Activated CD8-positive, alpha-beta memory T cell treated with anti-CD3 and anti-CD28 coated beads for 24 hours (primary cell): Measurements from ENCODE around the gene ACSS1.

ENCODE experiments used
- DNase-seq: peaks from one replicate; pipeline ENCODE4 v3.0.0-alpha.2; 2020

The ACSS1 gene

GRCh38 chr20:25030649-25031207, 27.2 kb downstream of the ACSS1 start:
- DNase-seq: no peak

GRCh38 chr20:25030007-25030648, 27.8 kb downstream of the ACSS1 start:
- no peak for DNase-seq

GRCh38 chr20:25025986-25026605, 31.8 kb downstream of the ACSS1 start:
- DNase-seq: no peak

GRCh38 chr20:25025091-25025861, 32.7 kb downstream of the ACSS1 start:
- no peak for DNase-seq

GRCh38 chr20:25024171-25024570, 33.8 kb downstream of the ACSS1 start:
- no peak for DNase-seq

- DNase-seq: no peak
Measured at GRCh38 chr20:25023356-25023755, 34.6 kb downstream of the ACSS1 start.

- DNase-seq: no peak
Measured at GRCh38 chr20:25022680-25023079, 35.3 kb downstream of the ACSS1 start.

GRCh38 chr20:25021336-25021735, 36.6 kb downstream of the ACSS1 start:
- no peak for DNase-seq

- DNase-seq: no peak
Measured at GRCh38 chr20:25020901-25021301, 37.0 kb downstream of the ACSS1 start.

GRCh38 chr20:25020345-25020744, 37.6 kb downstream of the ACSS1 start:
- DNase-seq: no peak

GRCh38 chr20:25019381-25020155, 38.4 kb downstream of the ACSS1 start:
- DNase-seq: no peak

GRCh38 chr20:25018841-25019240, 39.1 kb downstream of the ACSS1 start:
- DNase-seq: no peak

GRCh38 chr20:25018425-25018824, 39.5 kb downstream of the ACSS1 start:
- DNase-seq: no peak

GRCh38 chr20:25017257-25017803, 40.6 kb downstream of the ACSS1 start:
- no peak for DNase-seq

GRCh38 chr20:25016471-25016870, 41.5 kb downstream of the ACSS1 start:
- no peak for DNase-seq

GRCh38 chr20:25015986-25016385, 42.0 kb downstream of the ACSS1 start:
- DNase-seq: no peak

- DNase-seq: no peak
Measured at GRCh38 chr20:25014816-25015215, 43.1 kb downstream of the ACSS1 start.

GRCh38 chr20:25013478-25014380, 44.2 kb downstream of the ACSS1 start:
- no peak for DNase-seq

GRCh38 chr20:25012616-25013189, 45.2 kb downstream of the ACSS1 start:
- DNase-seq: no peak

- no peak for DNase-seq
Measured at GRCh38 chr20:25011831-25012241, 46.1 kb downstream of the ACSS1 start.

GRCh38 chr20:25011261-25011660, 46.7 kb downstream of the ACSS1 start:
- no peak for DNase-seq
